Mammary epithelial cell (primary cell): ENCODE results near the gene FLT4.

ENCODE experiments used
- EZH2 ChIP-seq: IDR thresholded peaks from 2 replicates; pipeline ENCODE4 v1.6.1; 2012; ENCODE audit warnings: low read length, inconsistent platforms, borderline replicate concordance
- TF ChIP-seq, protein P1 (sequence below), 2 donors: IDR thresholded peaks in 1 of 2; conservative IDR thresholded peaks in 1 of 2; 2 replicates each; pipeline ENCODE4 v1.5.1; 2011 to 2012; ENCODE audit warnings: inconsistent platforms in 2 of 2, low read length in 2 of 2, mild to moderate bottlenecking in 2 of 2, control low read depth in 1 of 2, low read depth in 1 of 2; ENCODE audit not compliant: insufficient read depth in 1 of 2; ENCODE audit errors: extremely low read depth in 1 of 2

DNA sequence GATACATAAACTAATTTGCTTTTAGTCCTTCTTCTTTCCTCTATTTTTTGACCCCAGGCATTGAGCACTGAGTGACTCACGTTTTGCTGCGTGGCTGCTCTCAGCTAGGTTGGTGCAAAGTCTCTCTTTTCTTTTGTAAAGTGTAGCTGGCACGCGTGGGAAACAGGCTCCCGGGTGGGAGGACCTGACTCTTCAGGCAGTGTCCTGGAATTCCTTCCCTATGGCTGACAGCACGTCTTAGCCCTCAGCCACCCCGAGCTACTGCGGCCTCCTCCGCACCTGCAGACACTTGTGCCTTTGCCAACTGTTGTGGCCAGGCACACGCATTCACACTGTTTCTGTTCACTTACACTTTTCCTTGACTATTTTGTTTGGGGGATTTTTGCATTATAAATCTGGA lies 57.2 kb downstream of the FLT4 start:
- TF ChIP-seq, protein P1, sequence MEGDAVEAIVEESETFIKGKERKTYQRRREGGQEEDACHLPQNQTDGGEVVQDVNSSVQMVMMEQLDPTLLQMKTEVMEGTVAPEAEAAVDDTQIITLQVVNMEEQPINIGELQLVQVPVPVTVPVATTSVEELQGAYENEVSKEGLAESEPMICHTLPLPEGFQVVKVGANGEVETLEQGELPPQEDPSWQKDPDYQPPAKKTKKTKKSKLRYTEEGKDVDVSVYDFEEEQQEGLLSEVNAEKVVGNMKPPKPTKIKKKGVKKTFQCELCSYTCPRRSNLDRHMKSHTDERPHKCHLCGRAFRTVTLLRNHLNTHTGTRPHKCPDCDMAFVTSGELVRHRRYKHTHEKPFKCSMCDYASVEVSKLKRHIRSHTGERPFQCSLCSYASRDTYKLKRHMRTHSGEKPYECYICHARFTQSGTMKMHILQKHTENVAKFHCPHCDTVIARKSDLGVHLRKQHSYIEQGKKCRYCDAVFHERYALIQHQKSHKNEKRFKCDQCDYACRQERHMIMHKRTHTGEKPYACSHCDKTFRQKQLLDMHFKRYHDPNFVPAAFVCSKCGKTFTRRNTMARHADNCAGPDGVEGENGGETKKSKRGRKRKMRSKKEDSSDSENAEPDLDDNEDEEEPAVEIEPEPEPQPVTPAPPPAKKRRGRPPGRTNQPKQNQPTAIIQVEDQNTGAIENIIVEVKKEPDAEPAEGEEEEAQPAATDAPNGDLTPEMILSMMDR (conservative IDR thresholded peaks at IDR 0.05 in 1 of 2, IDR thresholded peaks at IDR 0.05 in 1 of 2; ENCODE audit: extremely low read depth in 1 of 2, insufficient read depth in 1 of 2, low read depth in 1 of 2, low read length in 2 of 2), result no peak
- no peak for TF ChIP-seq EZH2
